K562 (cell line): ENCODE measurements around the gene FBXL12. TPM values are rescaled to one million over a fixed set of nuclear protein-coding genes. Genes with fewer than 3 reads are reported as not detected.

Source experiments
- ATAC-seq: fragments of 200-7000 bp; cut with Tn5 transposase; 3 replicates; pipeline ENCODE4 v1.9.1; 2020; ENCODE audit warnings: moderate library complexity
- BruUV-seq: library from RNA; stranded (reverse); fragments of 400-500 nt; replicated peaks from 2 replicates; lab custom pipeline; 2021; lab: Mats Ljungman, UMichigan
- CTCF ChIA-PET: fragments of 300-600 bp; formaldehyde crosslinking; extraction: SDS; loops from one replicate; lab custom pipeline; 2021; ENCODE audit warnings: low intra/inter-chr PET ratio; lab: Yijun Ruan, JAX
- POLR2A ChIA-PET: fragments of 300-600, 350-650 bp; sonication (Branson Sonifier 250); formaldehyde crosslinking; extraction: SDS; loops from one replicate; lab custom pipeline; 2021; ENCODE audit warnings: antibody characterized with exemption, inconsistent platforms; lab: Yijun Ruan, JAX
- DNase-seq, 4 experiments: peaks; one replicate each; pipeline versions ENCODE4 v3.0.0 to v3.0.0-alpha.2; 2011 to 2018; ENCODE audit warnings: low spot score in 3 of 4, mixed read lengths in 3 of 4; ENCODE audit errors: extremely low read depth in 1 of 4
- FAIRE-seq: peaks from 2 replicates; lab custom pipeline; 2011; peaks lifted over from hg19 to GRCh38; lab: Jason Lieb, UNC
- H2AFZ ChIP-seq: 2 replicates; pipeline ENCODE4 v1.6.0; 2011; ENCODE audit warnings: low read depth, low read length, control low read depth, inconsistent platforms
- H3K27ac ChIP-seq: fragments of 200-600 bp; 3 replicates; pipeline ENCODE4 v1.8.0; 2011; ENCODE audit warnings: low read depth, mild to moderate bottlenecking, control low read depth, inconsistent platforms, low read length, moderate library complexity, mixed read lengths; ENCODE audit errors: extremely low read depth
- H3K27me3 ChIP-seq, 2 experiments: fragments of 300-600 bp in 1 of 2; 2 replicates in 1 of 2; 3 replicates in 1 of 2; pipeline versions ENCODE4 v1.6.0 to v1.8.0; 2011; ENCODE audit warnings: inconsistent platforms in 2 of 2, low read length in 2 of 2, mild to moderate bottlenecking in 1 of 2, mixed read lengths in 1 of 2, moderate library complexity in 1 of 2; ENCODE audit not compliant: control insufficient read depth in 2 of 2, insufficient read depth in 2 of 2
- H3K36me3 ChIP-seq: fragments of 300-600 bp; 3 replicates; pipeline ENCODE4 v1.8.0; 2011; ENCODE audit warnings: mild to moderate bottlenecking, low read length, inconsistent platforms; ENCODE audit not compliant: control insufficient read depth, insufficient read depth
- H3K4me1 ChIP-seq, 2 experiments: fragments of 200-600 bp in 1 of 2; replicated peaks in 1 of 2; 2 replicates in 1 of 2; 3 replicates in 1 of 2; pipeline versions ENCODE4 v1.5.1 to v1.8.0; 2011; ENCODE audit warnings: inconsistent platforms in 2 of 2, low read length in 2 of 2, mild to moderate bottlenecking in 1 of 2, mixed read lengths in 1 of 2, moderate library complexity in 1 of 2; ENCODE audit not compliant: control insufficient read depth in 2 of 2, insufficient read depth in 2 of 2
- H3K4me2 ChIP-seq: 2 replicates; pipeline ENCODE4 v1.6.1; 2011; ENCODE audit warnings: low read length, control low read depth, inconsistent platforms, mixed read lengths; ENCODE audit not compliant: insufficient read depth
- H3K4me3 ChIP-seq: fragments of 200-600 bp; sonication (generic), shearing (Covaris generic); 2 replicates; pipeline ENCODE4 v1.5.1; 2016; ENCODE audit warnings: control low read depth, inconsistent platforms
- H3K79me2 ChIP-seq: fragments of 200-600 bp; 3 replicates; pipeline ENCODE4 v1.8.0; 2011; ENCODE audit warnings: low read length, inconsistent platforms; ENCODE audit not compliant: control insufficient read depth, insufficient read depth
- H3K9ac ChIP-seq, 2 experiments: 2 replicates each; pipeline versions ENCODE4 v1.6.0 to v1.6.1; 2011; ENCODE audit warnings: low read depth in 2 of 2, low read length in 2 of 2, control low read depth in 1 of 2, inconsistent platforms in 1 of 2, mild to moderate bottlenecking in 1 of 2, mixed read lengths in 1 of 2; ENCODE audit not compliant: insufficient read depth in 1 of 2
- H3K9me1 ChIP-seq: one replicate; pipeline ENCODE4 v1.6.0; 2011; ENCODE audit warnings: inconsistent platforms, mild to moderate bottlenecking, low read length, moderate library complexity; ENCODE audit not compliant: control insufficient read depth, insufficient read depth
- H3K9me3 ChIP-seq: replicated peaks from 2 replicates; pipeline ENCODE4 v1.5.1; 2011; ENCODE audit warnings: low read depth, low read length, inconsistent platforms; ENCODE audit not compliant: control insufficient read depth, insufficient read depth
- H4K20me1 ChIP-seq: replicated peaks from 2 replicates; pipeline ENCODE4 v1.6.1; 2011; ENCODE audit warnings: low read length, inconsistent platforms, mixed read lengths; ENCODE audit not compliant: control insufficient read depth, insufficient read depth
- CBX3 ChIP-seq, 2 experiments: IDR thresholded peaks; 1 replicate in 1 of 2; 2 replicates in 1 of 2; pipeline ENCODE4 v1.6.1; 2012; ENCODE audit warnings: inconsistent platforms in 2 of 2, low read length in 2 of 2, borderline replicate concordance in 1 of 2, control low read depth in 1 of 2
- DMBX1 ChIP-seq: fragments of 250-450 bp; sonication (Bioruptor Pico); IDR thresholded peaks from 2 replicates; pipeline ENCODE4 v1.8.0; 2022; ENCODE audit warnings: inconsistent platforms, mild to moderate bottlenecking, moderate library complexity, borderline replicate concordance
- HDAC6 ChIP-seq: IDR thresholded peaks from 2 replicates; pipeline ENCODE4 v1.6.1; 2012; ENCODE audit warnings: low read depth, mild to moderate bottlenecking, control low read depth, inconsistent platforms, low read length, moderate library complexity
- IRF1 ChIP-seq: sonication (generic); formaldehyde crosslinking; IDR thresholded peaks from 2 replicates; pipeline ENCODE4 v1.8.0; 2022; ENCODE audit warnings: missing genetic modification reagents, mild to moderate bottlenecking, borderline replicate concordance
- MLX ChIP-seq, 2 experiments: fragments of 450-650 bp in 1 of 2; sonication (generic) in 1 of 2; formaldehyde crosslinking; conservative IDR thresholded peaks; 2 replicates each; pipeline versions ENCODE4 v1.4.0 to v1.8.1; 2020 to 2022; ENCODE audit warnings: mild to moderate bottlenecking in 1 of 2, missing genetic modification reagents in 1 of 2
- NFATC3 ChIP-seq: fragments of 450-650 bp; IDR thresholded peaks from 2 replicates; pipeline ENCODE4 v1.6.1; 2017; ENCODE audit warnings: mild to moderate bottlenecking
- PTRF ChIP-seq: fragments of 450-650 bp; IDR thresholded peaks from 2 replicates; pipeline ENCODE4 v1.6.1; 2016; ENCODE audit warnings: mild to moderate bottlenecking, missing genetic modification characterization, missing compliant biosample characterization
- SMARCE1 ChIP-seq: fragments of 450-650 bp; IDR thresholded peaks from 2 replicates; pipeline ENCODE4 v1.7.1; 2016; ENCODE audit warnings: mild to moderate bottlenecking
- ZBTB7A ChIP-seq: IDR thresholded peaks from 2 replicates; pipeline ENCODE4 v1.6.1; 2011; ENCODE audit warnings: low read depth, mild to moderate bottlenecking, low read length, moderate library complexity, borderline replicate concordance; ENCODE audit not compliant: control insufficient read depth
- WGBS: fragments of 100-300 bp; shearing (Covaris generic); methylation state at CpG from one replicate; pipeline ENCODE4 v1.1.6; 2016; ENCODE audit warnings: low coverage, mixed read lengths; ENCODE audit not compliant: insufficient coverage; ENCODE audit errors: missing lambda C conversion rate; 5-methylcytosine and 5-hydroxymethylcytosine counted together
- in situ Hi-C: fragments of 300-500 bp; cut with MboI; formaldehyde crosslinking; loops from 4 replicates; pipeline ENCODE4 v1.15.0; 2018; ENCODE audit warnings: inconsistent platforms, mixed read lengths
- intact Hi-C: fragments of 100-400 bp; cut with micrococcal nuclease; formaldehyde crosslinking; loops from 2 replicates; pipeline ENCODE4 v1.14.2; 2022
- polyA plus RNA-seq, 8 experiments: library from polyadenylated mRNA; depleted of rRNA in 4 of 8; stranded (reverse) in 5 of 8; unstranded in 3 of 8; fragments of >200 nt; fragmentation: Nextera tagmentation in 2 of 8; fragmentation: Illumina TruSeq in 1 of 8; extraction: Ambion mirVana in 2 of 8; extraction: Trizol in 1 of 8; gene quantifications; 2 replicates each; pipeline versions ENCODE4 v1.2.1 to v1.2.3, GENCODE V29; 2011 to 2014; ENCODE audit warnings: inconsistent platforms in 1 of 8, missing spikeins in 1 of 8
- total RNA-seq, 7 experiments: library from RNA; depleted of rRNA in 6 of 7; stranded (reverse); fragments of >200 nt in 6 of 7; fragmentation: Illumina TruSeq in 2 of 7; extraction: Trizol in 2 of 7; gene quantifications; 2 replicates each; pipeline versions ENCODE4 v1.2.1 to v1.2.3, GENCODE V29; 2011 to 2021; ENCODE audit warnings: low replicate concordance in 1 of 7
- TF ChIP-seq, protein P1 (sequence below): fragments of 450-650 bp; IDR thresholded peaks from one replicate; pipeline ENCODE4 v1.6.1; 2018; ENCODE audit warnings: mild to moderate bottlenecking, moderate library complexity; ENCODE audit not compliant: partially characterized antibody
- TF ChIP-seq, protein P2 (sequence below): fragments of 250-450 bp; sonication (Bioruptor Pico); IDR thresholded peaks from 2 replicates; pipeline ENCODE4 v1.4.0; 2020

FBXL12 gene
- total and polyA plus RNA-seq, 9 of the 15 experiments (the other 6 are each of a cell fraction or from before 2014, with no cell fraction given) = 2.7 to 40.5 (median 26.5) TPM

GRCh38 chr19:9782338-9782737 is 36.5 kb downstream of the FBXL12 start (continued):
- no peak for TF ChIP-seq IRF1 (CRISPR knock-in tag)
- TF ChIP-seq CBX3 (IDR thresholded peaks at IDR 0.05; ENCODE audit: borderline replicate concordance in 1 of 2, low read length in 2 of 2) = no peak
- TF ChIP-seq ZBTB7A = no peak
- no peak for TF ChIP-seq PTRF (tag)
- no peak for TF ChIP-seq HDAC6

- Histone ChIP-seq H3K9me1 (no peaks in the 10 kb centered on the region), H3K4me1 (peaks cover 0 to 20% of the 10 kb centered on the region in 2 experiments; a peak in 2 of 5 replicates), H3K9ac (peak within 1 kb of the TSS; percentile 84 to 90), H3K4me2 (peak within 1 kb of the TSS; percentile 84), H2AFZ (peak within 1 kb of the TSS; percentile 100), H3K27ac (peak within 1 kb of the TSS; percentile 89), H3K79me2 (peaks cover 7% of the 10 kb centered on the region; the same call in 1 of the 3 replicates), H3K36me3 (no peaks in the 10 kb centered on the region; the same call in 2 of the 3 replicates), H4K20me1 (no peaks in the 10 kb centered on the region), H3K27me3 (no peaks in the 10 kb centered on the region), H3K4me3 (peak within 1 kb of the TSS; percentile 60), H3K9me3 (no peaks in the 10 kb centered on the region; the same call in 1 of the 2 replicates)
- in situ Hi-C loops = no loop called here
- ATAC-seq (peak; percentile 100), FAIRE-seq (peak; percentile 99), DNase-seq (peak; percentile 91 to 98 (median 92))
- BruUV-seq = TSS peak; percentile 87
- under 1% methylated on average over 58 of the region's 65 CpGs for WGBS
- intact Hi-C loops = loop anchor here (1.0 kb wide), 1 partner anchor 17 kb away; no protein-coding TSS in a partner anchor
- ChIA-PET CTCF (no interaction called here), POLR2A (interaction anchor here (0.6 to 2.1 kb wide), 6 partner anchors 9 to 868 kb away, joined by 3 to 9 read pairs (median 4); no protein-coding TSS in a partner anchor)
- TF ChIP-seq, protein P1, sequence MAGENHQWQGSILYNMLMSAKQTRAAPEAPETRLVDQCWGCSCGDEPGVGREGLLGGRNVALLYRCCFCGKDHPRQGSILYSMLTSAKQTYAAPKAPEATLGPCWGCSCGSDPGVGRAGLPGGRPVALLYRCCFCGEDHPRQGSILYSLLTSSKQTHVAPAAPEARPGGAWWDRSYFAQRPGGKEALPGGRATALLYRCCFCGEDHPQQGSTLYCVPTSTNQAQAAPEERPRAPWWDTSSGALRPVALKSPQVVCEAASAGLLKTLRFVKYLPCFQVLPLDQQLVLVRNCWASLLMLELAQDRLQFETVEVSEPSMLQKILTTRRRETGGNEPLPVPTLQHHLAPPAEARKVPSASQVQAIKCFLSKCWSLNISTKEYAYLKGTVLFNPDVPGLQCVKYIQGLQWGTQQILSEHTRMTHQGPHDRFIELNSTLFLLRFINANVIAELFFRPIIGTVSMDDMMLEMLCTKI = no peak
- TF ChIP-seq NFATC3 (no peak), DMBX1 (CRISPR knock-in tag) (0 out of 2 replicates have a peak, but pooled peaks have one; percentile 39), MLX (CRISPR knock-in tag; conservative IDR thresholded peaks at IDR 0.05) (no peak), SMARCE1 (0 out of 2 replicates have a peak, but pooled peaks have one; percentile 43)
- TF ChIP-seq, protein P2, sequence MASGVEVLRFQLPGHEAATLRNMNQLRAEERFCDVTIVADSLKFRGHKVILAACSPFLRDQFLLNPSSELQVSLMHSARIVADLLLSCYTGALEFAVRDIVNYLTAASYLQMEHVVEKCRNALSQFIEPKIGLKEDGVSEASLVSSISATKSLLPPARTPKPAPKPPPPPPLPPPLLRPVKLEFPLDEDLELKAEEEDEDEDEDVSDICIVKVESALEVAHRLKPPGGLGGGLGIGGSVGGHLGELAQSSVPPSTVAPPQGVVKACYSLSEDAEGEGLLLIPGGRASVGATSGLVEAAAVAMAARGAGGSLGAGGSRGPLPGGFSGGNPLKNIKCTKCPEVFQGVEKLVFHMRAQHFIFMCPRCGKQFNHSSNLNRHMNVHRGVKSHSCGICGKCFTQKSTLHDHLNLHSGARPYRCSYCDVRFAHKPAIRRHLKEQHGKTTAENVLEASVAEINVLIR (CRISPR knock-in tag) = peak; percentile 54
Observed at GRCh38 chr19:9768175-9769112, 50.4 kb downstream of the FBXL12 start, which contains the start of gene ZNF846. TSS of gene ZNF846 (minus strand) at chr19:9768738. CDS start at chr19:9764950, 3,788 bp downstream.
